B cell (primary cell): ENCODE data around the gene GNA14.

ENCODE experiments used
- CTCF ChIP-seq: fragments of 200-600 bp; IDR thresholded peaks from one replicate; pipeline ENCODE4 v1.8.0; 2022; ENCODE audit warnings: antibody characterized with exemption, mild to moderate bottlenecking
- EZH2 ChIP-seq: IDR thresholded peaks from 2 replicates; pipeline ENCODE4 v1.6.1; 2012; ENCODE audit warnings: borderline replicate concordance, low read depth, mild to moderate bottlenecking, moderate library complexity, low read length; ENCODE audit not compliant: insufficient read depth, poor library complexity, severe bottlenecking

GRCh38 chr9:77677397-77677796 lies 29.3 kb upstream of the GNA14 start:
- no peak for TF ChIP-seq CTCF
- TF ChIP-seq EZH2, result no peak
